Peyer's patch (tissue), 4 donors: Measurements from ENCODE around the gene RNF14.

Source experiments
- POLR2A ChIP-seq, 2 donors: fragments of 450-650 bp; IDR thresholded peaks; one replicate each; pipeline ENCODE4 v1.5.1; 2017; ENCODE audit warnings: antibody characterized with exemption in 2 of 2, mild to moderate bottlenecking in 2 of 2, moderate library complexity in 2 of 2
- TF ChIP-seq, protein P1 (sequence below), 6 experiments: fragments of 450-650 bp in 4 of 6; fragments of 200-600 bp in 2 of 6; sonication (generic) in 1 of 6; IDR thresholded peaks; one replicate each; pipeline ENCODE4 v1.5.1; 2017 to 2019; ENCODE audit warnings: antibody characterized with exemption in 6 of 6, mild to moderate bottlenecking in 3 of 6, moderate library complexity in 1 of 6

- TF ChIP-seq, protein P1, sequence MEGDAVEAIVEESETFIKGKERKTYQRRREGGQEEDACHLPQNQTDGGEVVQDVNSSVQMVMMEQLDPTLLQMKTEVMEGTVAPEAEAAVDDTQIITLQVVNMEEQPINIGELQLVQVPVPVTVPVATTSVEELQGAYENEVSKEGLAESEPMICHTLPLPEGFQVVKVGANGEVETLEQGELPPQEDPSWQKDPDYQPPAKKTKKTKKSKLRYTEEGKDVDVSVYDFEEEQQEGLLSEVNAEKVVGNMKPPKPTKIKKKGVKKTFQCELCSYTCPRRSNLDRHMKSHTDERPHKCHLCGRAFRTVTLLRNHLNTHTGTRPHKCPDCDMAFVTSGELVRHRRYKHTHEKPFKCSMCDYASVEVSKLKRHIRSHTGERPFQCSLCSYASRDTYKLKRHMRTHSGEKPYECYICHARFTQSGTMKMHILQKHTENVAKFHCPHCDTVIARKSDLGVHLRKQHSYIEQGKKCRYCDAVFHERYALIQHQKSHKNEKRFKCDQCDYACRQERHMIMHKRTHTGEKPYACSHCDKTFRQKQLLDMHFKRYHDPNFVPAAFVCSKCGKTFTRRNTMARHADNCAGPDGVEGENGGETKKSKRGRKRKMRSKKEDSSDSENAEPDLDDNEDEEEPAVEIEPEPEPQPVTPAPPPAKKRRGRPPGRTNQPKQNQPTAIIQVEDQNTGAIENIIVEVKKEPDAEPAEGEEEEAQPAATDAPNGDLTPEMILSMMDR (IDR thresholded peaks at IDR 0.05) = no peak
- TF ChIP-seq POLR2A (IDR thresholded peaks at IDR 0.05) = no peak
Observed at GRCh38 chr5:141989720-141990119, 20.8 kb downstream of the RNF14 start.
